HEK293T (cell line): ENCODE results near the gene CHRNA3.

Experiments
- ARNT ChIP-seq: fragments of 450-650 bp; IDR thresholded peaks from 2 replicates; pipeline ENCODE4 v1.6.1; 2017; ENCODE audit warnings: mild to moderate bottlenecking
- BHLHE40 ChIP-seq: fragments of 450-650 bp; IDR thresholded peaks from 2 replicates; pipeline ENCODE4 v1.6.1; 2016; ENCODE audit warnings: mild to moderate bottlenecking, moderate library complexity, borderline replicate concordance
- CTBP1 ChIP-seq: fragments of 450-650 bp; IDR thresholded peaks from 2 replicates; pipeline ENCODE4 v1.6.1; 2016; ENCODE audit warnings: borderline replicate concordance
- FOXM1 ChIP-seq: fragments of 450-650 bp; IDR thresholded peaks from 2 replicates; pipeline ENCODE4 v1.6.1; 2017; ENCODE audit warnings: mild to moderate bottlenecking, borderline replicate concordance
- HDGF ChIP-seq: fragments of 450-650 bp; IDR thresholded peaks from 2 replicates; pipeline ENCODE4 v1.6.1; 2017; ENCODE audit warnings: antibody characterized with exemption, borderline replicate concordance
- LEF1 ChIP-seq: fragments of 450-650 bp; IDR thresholded peaks from 2 replicates; pipeline ENCODE4 v1.6.1; 2017; ENCODE audit warnings: mild to moderate bottlenecking, borderline replicate concordance
- NFRKB ChIP-seq: fragments of 450-650 bp; IDR thresholded peaks from 2 replicates; pipeline ENCODE4 v1.6.1; 2016; ENCODE audit warnings: mild to moderate bottlenecking, moderate library complexity
- SP1 ChIP-seq: fragments of 450-650 bp; IDR thresholded peaks from 2 replicates; pipeline ENCODE4 v1.6.1; 2017
- TARDBP ChIP-seq: fragments of 450-650 bp; IDR thresholded peaks from 2 replicates; pipeline ENCODE4 v1.6.1; 2016
- ZNF384 ChIP-seq: fragments of 450-650 bp; IDR thresholded peaks from 2 replicates; pipeline ENCODE4 v1.6.1; 2016

DNA sequence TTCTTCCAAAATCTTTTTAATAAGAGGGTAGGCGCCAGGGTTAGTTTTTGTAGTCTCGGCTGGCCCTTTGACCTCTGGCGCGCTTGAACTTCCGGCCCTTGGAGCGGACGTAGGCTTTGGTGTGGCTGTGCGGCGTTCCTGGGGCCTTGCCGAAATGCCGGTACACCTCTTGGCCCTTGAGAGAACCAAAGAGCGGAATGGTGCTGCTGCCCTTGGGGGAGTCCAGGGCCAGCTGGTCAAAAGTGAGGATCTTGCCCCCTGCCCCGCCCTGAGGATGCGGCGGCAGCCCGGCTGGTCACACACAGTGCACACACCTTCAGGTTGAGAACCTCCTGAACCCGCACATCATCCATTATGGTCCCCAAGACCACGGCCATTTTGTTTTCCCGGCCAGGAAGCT lies 40.2 kb upstream of the CHRNA3 start:
- TF ChIP-seq BHLHE40: no peak
- TF ChIP-seq TARDBP: no peak
- TF ChIP-seq SP1: no peak
- no peak for TF ChIP-seq NFRKB
- TF ChIP-seq ZNF384: no peak
- no peak for TF ChIP-seq ARNT
- TF ChIP-seq LEF1: no peak
- no peak for TF ChIP-seq HDGF
- TF ChIP-seq FOXM1: no peak
- no peak for TF ChIP-seq CTBP1
